GM12878 (cell line): Measurements from ENCODE around the gene OR2F2.

Experiments
- EZH2 ChIP-seq: IDR thresholded peaks from 2 replicates; pipeline ENCODE4 v1.6.1; 2012; ENCODE audit warnings: low read depth, mild to moderate bottlenecking, control low read depth, inconsistent platforms, low read length, borderline replicate concordance; ENCODE audit not compliant: control insufficient read depth
- MTA2 ChIP-seq: fragments of 450-650 bp; IDR thresholded peaks from 2 replicates; pipeline ENCODE4 v1.6.1; 2016; ENCODE audit warnings: low read depth, mild to moderate bottlenecking, moderate library complexity
- RCOR1 ChIP-seq: conservative IDR thresholded peaks from 2 replicates; pipeline ENCODE4 v1.6.1; 2012; ENCODE audit warnings: low read depth, low read length, improper control_type of control experiment
- SREBF1 ChIP-seq: IDR thresholded peaks from 2 replicates; pipeline ENCODE4 v1.6.1; 2012; ENCODE audit warnings: mild to moderate bottlenecking, low read length
- TF ChIP-seq, protein P1 (sequence below), 3 experiments: IDR thresholded peaks in 2 of 3; conservative IDR thresholded peaks in 1 of 3; 2 replicates each; pipeline ENCODE4 v1.5.1; 2011; ENCODE audit warnings: low read depth in 3 of 3, low read length in 3 of 3, mild to moderate bottlenecking in 3 of 3, control low read depth in 2 of 3, moderate library complexity in 2 of 3, inconsistent platforms in 1 of 3, mixed read lengths in 1 of 3; ENCODE audit not compliant: control insufficient read depth in 2 of 3, insufficient read depth in 1 of 3; ENCODE audit errors: extremely low read depth in 1 of 3
- TF ChIP-seq, protein P2 (sequence below): fragments of 450-650 bp; IDR thresholded peaks from 2 replicates; pipeline ENCODE4 v1.6.1; 2017; ENCODE audit warnings: mild to moderate bottlenecking

DNA sequence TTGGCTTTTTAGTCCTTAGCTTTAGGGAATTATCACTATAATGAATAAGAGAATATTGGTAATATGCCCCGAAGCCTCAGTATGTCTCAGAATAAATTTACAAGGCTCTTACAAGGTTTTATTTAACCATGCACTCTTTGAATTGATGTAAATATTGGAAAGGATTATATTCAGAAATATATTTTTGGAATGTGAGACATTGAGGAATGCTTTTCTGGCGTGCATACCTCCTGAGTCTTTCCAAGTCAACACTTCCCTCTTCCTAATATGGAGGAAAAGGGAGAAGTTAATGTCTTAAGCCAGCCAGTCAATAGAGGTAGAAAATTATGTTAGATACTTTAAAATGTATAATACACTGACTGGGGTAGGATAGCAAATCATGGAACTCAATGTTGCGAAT lies 18.4 kb downstream of the OR2F2 start:
- TF ChIP-seq EZH2 (no peak), MTA2 (no peak), SREBF1 (no peak), RCOR1 (no peak)
- TF ChIP-seq, protein P1, sequence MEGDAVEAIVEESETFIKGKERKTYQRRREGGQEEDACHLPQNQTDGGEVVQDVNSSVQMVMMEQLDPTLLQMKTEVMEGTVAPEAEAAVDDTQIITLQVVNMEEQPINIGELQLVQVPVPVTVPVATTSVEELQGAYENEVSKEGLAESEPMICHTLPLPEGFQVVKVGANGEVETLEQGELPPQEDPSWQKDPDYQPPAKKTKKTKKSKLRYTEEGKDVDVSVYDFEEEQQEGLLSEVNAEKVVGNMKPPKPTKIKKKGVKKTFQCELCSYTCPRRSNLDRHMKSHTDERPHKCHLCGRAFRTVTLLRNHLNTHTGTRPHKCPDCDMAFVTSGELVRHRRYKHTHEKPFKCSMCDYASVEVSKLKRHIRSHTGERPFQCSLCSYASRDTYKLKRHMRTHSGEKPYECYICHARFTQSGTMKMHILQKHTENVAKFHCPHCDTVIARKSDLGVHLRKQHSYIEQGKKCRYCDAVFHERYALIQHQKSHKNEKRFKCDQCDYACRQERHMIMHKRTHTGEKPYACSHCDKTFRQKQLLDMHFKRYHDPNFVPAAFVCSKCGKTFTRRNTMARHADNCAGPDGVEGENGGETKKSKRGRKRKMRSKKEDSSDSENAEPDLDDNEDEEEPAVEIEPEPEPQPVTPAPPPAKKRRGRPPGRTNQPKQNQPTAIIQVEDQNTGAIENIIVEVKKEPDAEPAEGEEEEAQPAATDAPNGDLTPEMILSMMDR (IDR thresholded peaks at IDR 0.05 in 2 of 3, conservative IDR thresholded peaks at IDR 0.05 in 1 of 3; ENCODE audit: control insufficient read depth in 2 of 3, extremely low read depth in 1 of 3, insufficient read depth in 1 of 3, low read depth in 3 of 3, low read length in 3 of 3) = no peak
- TF ChIP-seq, protein P2, sequence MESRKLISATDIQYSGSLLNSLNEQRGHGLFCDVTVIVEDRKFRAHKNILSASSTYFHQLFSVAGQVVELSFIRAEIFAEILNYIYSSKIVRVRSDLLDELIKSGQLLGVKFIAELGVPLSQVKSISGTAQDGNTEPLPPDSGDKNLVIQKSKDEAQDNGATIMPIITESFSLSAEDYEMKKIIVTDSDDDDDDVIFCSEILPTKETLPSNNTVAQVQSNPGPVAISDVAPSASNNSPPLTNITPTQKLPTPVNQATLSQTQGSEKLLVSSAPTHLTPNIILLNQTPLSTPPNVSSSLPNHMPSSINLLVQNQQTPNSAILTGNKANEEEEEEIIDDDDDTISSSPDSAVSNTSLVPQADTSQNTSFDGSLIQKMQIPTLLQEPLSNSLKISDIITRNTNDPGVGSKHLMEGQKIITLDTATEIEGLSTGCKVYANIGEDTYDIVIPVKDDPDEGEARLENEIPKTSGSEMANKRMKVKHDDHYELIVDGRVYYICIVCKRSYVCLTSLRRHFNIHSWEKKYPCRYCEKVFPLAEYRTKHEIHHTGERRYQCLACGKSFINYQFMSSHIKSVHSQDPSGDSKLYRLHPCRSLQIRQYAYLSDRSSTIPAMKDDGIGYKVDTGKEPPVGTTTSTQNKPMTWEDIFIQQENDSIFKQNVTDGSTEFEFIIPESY = no peak
